NOMO-1 treated with dmso at 0.1 percent for 144 hours (cell line): ENCODE measurements around the gene GOLGA6C.
"Not testable (repeated sequence)": the region's sequence is repeated elsewhere in the genome, so short reads cannot be mapped to it uniquely, and the experiment has no call there.

Experiments
- DNase-seq: peaks from one replicate; lab custom pipeline; 2025; ENCODE audit not compliant: unreplicated experiment; lab: John Stamatoyannopoulos, UW

Gene GOLGA6C

GRCh38 chr15:75314552-75315290, 56.6 kb downstream of the GOLGA6C start:
- DNase-seq: no peak

GRCh38 chr15:75319231-75319897, 61.2 kb downstream of the GOLGA6C start:
- not testable (repeated sequence) for DNase-seq
